Superior temporal gyrus (tissue), 1 donor: ENCODE results near the gene ARHGAP10.

Experiments used
- DNase-seq: peaks from one replicate; pipeline ENCODE4 v3.0.0-alpha.2; 2016; ENCODE audit errors: extremely low spot score

ARHGAP10 gene

GRCh38 chr4:148092316-148093014, 360.6 kb downstream of the ARHGAP10 start:
- DNase-seq, result no peak

- DNase-seq, result no peak
Observed at GRCh38 chr4:148093065-148093464, 361.2 kb downstream of the ARHGAP10 start.

DNA sequence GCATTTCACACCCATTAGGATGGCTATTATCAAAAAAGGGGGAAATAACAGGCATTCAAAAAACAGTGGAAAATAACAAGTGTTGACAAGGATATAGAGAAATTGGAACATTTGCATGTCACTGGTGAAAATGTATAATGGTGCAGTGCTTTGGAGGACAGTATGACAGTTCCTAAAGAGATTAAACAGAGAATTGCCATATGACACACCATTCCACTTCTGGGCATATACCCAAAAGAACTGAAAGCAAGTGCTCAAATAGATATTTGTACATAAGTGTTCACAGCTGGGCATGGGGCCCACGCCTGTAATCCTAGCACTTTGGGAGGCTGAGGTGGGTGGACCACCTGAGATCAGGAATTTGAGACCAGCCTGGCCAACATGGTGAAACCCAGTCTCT, 362.3 kb downstream of the ARHGAP10 start:
- no peak for DNase-seq

GRCh38 chr4:148095346-148095923, 363.5 kb downstream of the ARHGAP10 start:
- no peak for DNase-seq

GRCh38 chr4:148097801-148098200, 365.9 kb downstream of the ARHGAP10 start:
- no peak for DNase-seq

DNA sequence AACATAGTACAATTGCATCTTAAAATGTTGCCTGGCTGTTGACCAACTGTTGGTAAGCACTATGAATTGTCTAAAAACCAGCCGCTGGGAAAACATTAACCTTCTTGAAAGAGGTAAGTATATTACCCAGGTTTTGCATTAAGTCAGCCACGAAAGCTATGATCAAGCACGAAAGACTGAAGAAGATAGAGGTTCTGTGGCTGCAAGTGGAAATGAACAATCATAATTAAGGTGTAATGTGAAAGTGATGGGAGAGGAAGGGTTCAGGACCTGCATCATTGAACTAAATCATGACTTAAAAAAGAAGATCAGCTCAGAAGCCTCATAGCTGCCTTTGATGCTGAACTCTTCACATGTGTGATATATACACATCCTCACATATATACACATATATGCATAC, 369.3 kb downstream of the ARHGAP10 start:
- DNase-seq, result no peak

DNA sequence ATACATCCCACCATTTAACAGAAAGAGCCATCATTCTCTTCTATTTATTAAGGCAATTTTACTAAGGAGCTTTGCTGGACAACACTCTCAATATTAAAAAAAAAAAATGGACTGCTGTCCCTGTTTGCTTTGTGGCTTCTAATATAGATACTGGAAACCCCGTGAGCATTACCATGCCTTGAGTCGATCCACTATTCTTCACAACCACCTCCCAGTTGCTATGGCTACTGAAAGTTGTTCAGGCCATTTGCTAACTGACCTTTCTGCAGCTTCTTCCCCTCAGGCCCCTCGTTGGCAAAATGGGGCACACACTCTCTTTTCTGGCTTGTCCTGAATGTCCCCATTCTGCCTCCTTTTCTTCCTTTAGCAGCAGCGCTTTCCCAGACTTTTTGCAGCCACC, 369.9 kb downstream of the ARHGAP10 start:
- DNase-seq, result no peak

GRCh38 chr4:148103597-148104355, 371.9 kb downstream of the ARHGAP10 start:
- DNase-seq, result no peak

DNA sequence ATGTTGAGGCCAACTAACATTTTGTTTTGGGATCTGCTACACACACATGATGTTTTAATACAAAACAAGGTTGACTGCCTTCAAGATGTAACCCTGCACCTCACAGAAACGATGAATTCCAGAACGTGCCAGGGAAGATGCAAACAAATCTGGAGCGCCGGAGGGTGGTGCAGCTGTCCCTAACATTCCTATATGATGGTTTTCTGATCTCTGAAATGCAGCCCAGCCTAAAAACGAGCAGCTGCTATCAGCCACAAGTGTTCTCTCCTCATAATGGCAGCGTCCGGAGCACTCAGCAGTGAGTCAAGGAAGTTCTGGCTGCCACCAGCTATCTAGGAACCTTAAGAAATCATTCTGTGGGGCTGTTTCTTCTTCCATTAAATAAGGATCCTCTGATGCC, 376.9 kb downstream of the ARHGAP10 start:
- no peak for DNase-seq

DNA sequence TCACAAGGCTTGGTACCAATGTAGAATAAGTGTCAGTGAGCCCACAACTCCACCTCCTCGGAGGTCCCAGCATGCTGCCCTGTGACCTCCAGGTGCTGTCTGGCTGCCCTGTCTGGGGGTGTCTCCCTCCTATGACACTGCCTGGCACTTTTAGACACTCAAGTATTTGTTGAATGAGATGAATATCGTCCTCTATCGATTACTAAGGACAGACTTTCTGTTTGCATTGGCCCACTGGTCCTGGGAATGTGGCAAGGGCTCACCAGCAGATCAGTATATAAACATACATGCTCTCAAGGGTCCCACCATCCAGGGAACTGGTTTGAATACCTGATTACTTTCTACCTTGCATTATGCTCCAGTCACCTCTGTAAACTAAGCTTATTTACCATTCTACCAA, 377.3 kb downstream of the ARHGAP10 start:
- DNase-seq, result no peak

- no peak for DNase-seq
Observed at GRCh38 chr4:148110169-148110568, 378.3 kb downstream of the ARHGAP10 start.

DNA sequence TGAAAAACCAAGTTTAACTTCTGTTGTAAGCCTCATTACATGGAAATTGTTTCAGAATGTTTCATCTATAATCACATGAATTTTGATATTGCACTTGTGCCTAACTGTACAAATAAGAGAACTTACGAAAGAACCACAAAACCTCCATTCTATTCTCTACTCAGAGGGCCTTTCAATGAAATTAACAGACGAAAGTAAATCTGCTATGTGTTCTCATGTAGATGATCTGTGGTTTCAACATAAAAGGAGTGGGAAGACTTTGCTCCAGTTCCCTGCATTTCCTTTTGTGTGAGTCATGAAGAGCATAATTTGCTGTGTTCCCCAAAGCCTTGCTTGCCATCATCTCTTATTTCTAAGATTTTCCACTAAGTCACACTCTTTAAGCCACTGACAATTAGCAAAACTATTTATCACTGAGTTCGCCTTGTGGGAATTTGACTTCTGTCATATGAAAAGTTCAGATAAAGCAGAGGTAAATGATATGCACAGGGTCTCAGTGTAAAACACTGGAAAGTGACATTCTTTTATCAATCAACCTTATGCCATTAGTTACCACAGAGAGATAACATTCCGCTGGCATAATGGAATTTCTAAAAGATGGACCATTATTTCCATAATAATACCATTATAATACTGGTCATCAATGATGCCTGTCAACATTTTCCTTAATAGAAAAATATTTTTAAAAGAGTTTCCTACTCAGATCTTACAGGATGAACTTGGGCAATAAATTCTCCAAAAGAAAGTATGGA, 380.5 kb downstream of the ARHGAP10 start:
- peak; percentile 46 for DNase-seq

DNA sequence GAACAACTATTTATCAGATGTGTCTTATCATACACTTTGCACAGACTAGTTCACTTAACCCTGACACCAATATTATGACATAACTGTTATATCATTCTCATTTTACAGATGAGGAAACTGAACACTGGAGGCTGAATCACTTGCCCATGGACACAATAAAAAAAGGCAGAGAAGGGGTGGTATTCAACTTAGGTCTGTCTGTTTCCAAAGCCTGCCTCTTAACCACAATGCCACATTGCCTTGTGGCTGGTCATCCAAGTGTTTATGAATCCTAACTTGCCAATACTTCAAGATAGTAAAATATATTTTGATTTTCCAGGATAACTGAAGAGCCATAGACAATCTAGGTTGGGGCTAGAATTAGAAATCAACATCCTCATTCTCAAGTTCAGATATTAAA, 382.5 kb downstream of the ARHGAP10 start:
- no peak for DNase-seq

- DNase-seq, result peak; percentile 29
Observed at GRCh38 chr4:148116264-148116663, 384.4 kb downstream of the ARHGAP10 start.

GRCh38 chr4:148116969-148117368, 385.1 kb downstream of the ARHGAP10 start:
- no peak for DNase-seq

- no peak for DNase-seq
Observed at GRCh38 chr4:148118179-148118578, 386.3 kb downstream of the ARHGAP10 start.

DNA sequence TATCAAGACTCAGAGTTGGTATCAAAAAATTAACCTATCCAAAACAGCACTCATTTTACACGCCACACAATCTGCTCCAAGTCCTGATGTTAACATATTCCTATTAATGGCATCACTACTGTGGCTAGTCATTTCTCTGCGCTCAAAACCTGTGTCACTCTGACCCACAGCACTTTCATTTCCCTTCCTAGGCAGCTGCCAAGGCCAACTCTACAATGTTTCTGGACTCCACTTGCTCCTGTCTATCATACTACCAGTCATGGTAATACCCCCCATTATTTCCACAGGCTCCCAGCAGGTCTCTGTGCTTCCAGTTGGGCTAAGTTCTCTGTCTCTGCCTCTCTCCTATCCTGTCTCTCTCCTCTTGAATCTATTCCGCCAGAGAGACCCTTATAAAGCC, 386.7 kb downstream of the ARHGAP10 start:
- DNase-seq, result no peak

- no peak for DNase-seq
Observed at GRCh38 chr4:148120216-148120615, 388.3 kb downstream of the ARHGAP10 start.
